Progenitor cell of endocrine pancreas (in vitro differentiated cells): ENCODE measurements around the gene NIPBL. TPM values are rescaled to one million over a fixed set of nuclear protein-coding genes. Genes with fewer than 3 reads are reported as not detected.

Experiments used
- DNase-seq: peaks from one replicate; pipeline ENCODE4 v3.0.0; 2021; ENCODE audit warnings: low spot score; ENCODE audit not compliant: unreplicated experiment
- H3K27ac Mint-ChIP-seq: 2 replicates; pipeline ENCODE4 v1.8.0; 2021; ENCODE audit warnings: mild to moderate bottlenecking, moderate library complexity, mixed read lengths
- H3K27me3 Mint-ChIP-seq: 2 replicates; pipeline ENCODE4 v1.8.0; 2021; ENCODE audit warnings: mixed read lengths
- H3K36me3 Mint-ChIP-seq: 2 replicates; pipeline ENCODE4 v1.8.0; 2022; ENCODE audit warnings: mixed read lengths; ENCODE audit not compliant: insufficient read depth
- H3K4me1 Mint-ChIP-seq: 2 replicates; pipeline ENCODE4 v1.8.0; 2021; ENCODE audit warnings: low read depth, mixed read lengths
- H3K4me3 Mint-ChIP-seq: 2 replicates; pipeline ENCODE4 v1.8.0; 2021; ENCODE audit warnings: low read depth, mild to moderate bottlenecking, moderate library complexity, mixed read lengths
- H3K9me3 Mint-ChIP-seq: 2 replicates; pipeline ENCODE4 v1.8.0; 2021; ENCODE audit warnings: low read depth, mixed read lengths
- CTCF ChIP-seq: fragments of 200-600 bp; sonication (generic); IDR thresholded peaks from one replicate; pipeline ENCODE4 v1.5.0; 2021; ENCODE audit warnings: antibody characterized with exemption, mild to moderate bottlenecking; ENCODE audit not compliant: unreplicated experiment
- long read RNA-seq: library from polyadenylated mRNA; unstranded; transcript quantifications from one replicate; pipeline ENCODE4 v2.0.0, GENCODE V29; 2020
- total RNA-seq: library from RNA; stranded (reverse); gene quantifications from 2 replicates; pipeline ENCODE4 v1.2.1, GENCODE V29; 2021

Gene NIPBL
- 85.6 and 88.0 TPM in 2 replicates for total RNA-seq
- long read RNA-seq, partial matches to known transcripts, result 54 of 64 reads
- long read RNA-seq, other reads (novel, unspliced or antisense), result 10 of 64 reads

- TF ChIP-seq CTCF, result no peak
- Mint-ChIP-seq H3K4me1 (peaks cover 30% of the 10 kb centered on the region), H3K27ac (peak within 1 kb of the TSS; percentile 97), H3K9me3 (no peaks in the 10 kb centered on the region), H3K36me3 (peaks cover 2% of the 10 kb centered on the region), H3K4me3 (peak within 1 kb of the TSS; percentile 97), H3K27me3 (no peaks in the 10 kb centered on the region)
- peak; percentile 64 for DNase-seq
These were observed at the start of gene NIPBL for GRCh38 chr5:36876299-36876964. Gene NIPBL, plus strand, starts transcription at chr5:36876769. Its CDS starts 76,928 bp downstream, at chr5:36953697.

- Mint-ChIP-seq H3K4me1 (no peaks in the 10 kb centered on the region), H3K27ac (no peak overlapping the region), H3K27me3 (peaks cover 21% of the 10 kb centered on the region), H3K9me3 (no peaks in the 10 kb centered on the region), H3K36me3 (no peaks in the 10 kb centered on the region), H3K4me3 (no peak overlapping the region)
- DNase-seq, result no peak
- no peak for TF ChIP-seq CTCF
These were observed 44.3 kb upstream of the NIPBL start for GRCh38 chr5:36832274-36832673.

GRCh38 chr5:36836831-36837230 lies 39.7 kb upstream of the NIPBL start:
- TF ChIP-seq CTCF, result no peak
- H3K27me3 Mint-ChIP-seq, result peaks cover 13% of the 10 kb centered on the region
- no peaks in the 10 kb centered on the region for H3K4me1 Mint-ChIP-seq
- no peaks in the 10 kb centered on the region for H3K36me3 Mint-ChIP-seq
- H3K9me3 Mint-ChIP-seq, result peaks cover 3% of the 10 kb centered on the region
- H3K4me3 Mint-ChIP-seq, result no peak overlapping the region
- DNase-seq, result no peak
- no peak overlapping the region for H3K27ac Mint-ChIP-seq

- Mint-ChIP-seq H3K27me3 (peaks cover 18% of the 10 kb centered on the region), H3K4me3 (no peak overlapping the region), H3K4me1 (no peaks in the 10 kb centered on the region), H3K9me3 (peaks cover 3% of the 10 kb centered on the region), H3K36me3 (no peaks in the 10 kb centered on the region), H3K27ac (no peak overlapping the region)
- TF ChIP-seq CTCF, result no peak
- no peak for DNase-seq
These were observed 36.8 kb upstream of the NIPBL start for GRCh38 chr5:36839489-36840476.

- H3K27me3 Mint-ChIP-seq, result peaks cover 13% of the 10 kb centered on the region
- H3K4me1 Mint-ChIP-seq, result no peaks in the 10 kb centered on the region
- no peak overlapping the region for H3K4me3 Mint-ChIP-seq
- H3K27ac Mint-ChIP-seq, result no peak overlapping the region
- peaks cover 3% of the 10 kb centered on the region for H3K9me3 Mint-ChIP-seq
- TF ChIP-seq CTCF, result no peak
- no peak for DNase-seq
- H3K36me3 Mint-ChIP-seq, result no peaks in the 10 kb centered on the region
These were observed 34.9 kb upstream of the NIPBL start for GRCh38 chr5:36841677-36842076.
